HG03135 (cell line): ENCODE results near the gene ODC1.
"Not testable (repeated sequence)": the region's sequence is repeated elsewhere in the genome, so short reads cannot be mapped to it uniquely, and the experiment has no call there.

Source experiments
- ATAC-seq: cut with Tn5 transposase; IDR thresholded peaks from one replicate; pipeline ENCODE4 v1.9.1; 2021; ENCODE audit warnings: mild to moderate bottlenecking, moderate library complexity; ENCODE audit not compliant: unreplicated experiment

ODC1 gene

GRCh38 chr2:10447895-10448575, at the start of gene ODC1:
Gene ODC1, minus strand, starts transcription at chr2:10448327. Its CDS starts 3,295 bp downstream, at chr2:10445032.
- peak; percentile 69 for ATAC-seq

DNA sequence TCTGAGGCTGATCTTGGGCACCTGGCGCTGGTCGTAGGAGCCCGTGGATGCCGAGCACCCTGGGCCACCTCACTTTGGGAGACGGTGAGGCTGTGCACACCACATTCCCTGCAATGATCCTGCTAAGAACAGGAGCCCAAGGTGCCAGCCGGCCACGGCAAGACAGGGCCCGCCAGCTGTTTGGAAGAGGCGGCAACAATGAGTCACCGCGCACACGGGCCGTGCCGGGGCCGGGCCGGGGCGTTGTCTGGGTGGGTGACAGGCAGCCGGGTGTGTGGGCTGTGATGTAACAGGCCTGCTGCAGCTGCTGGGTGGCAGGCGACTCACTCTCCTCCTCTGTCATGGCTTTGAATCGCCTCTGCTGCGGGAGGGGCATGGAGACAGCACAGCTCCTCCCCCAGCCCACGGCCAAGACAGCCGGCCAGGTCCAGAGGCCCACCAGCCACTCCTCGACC, 49.7 kb upstream of the ODC1 start:
- no peak for ATAC-seq

GRCh38 chr2:10495988-10496313, 47.8 kb upstream of the ODC1 start:
- ATAC-seq = no peak

DNA sequence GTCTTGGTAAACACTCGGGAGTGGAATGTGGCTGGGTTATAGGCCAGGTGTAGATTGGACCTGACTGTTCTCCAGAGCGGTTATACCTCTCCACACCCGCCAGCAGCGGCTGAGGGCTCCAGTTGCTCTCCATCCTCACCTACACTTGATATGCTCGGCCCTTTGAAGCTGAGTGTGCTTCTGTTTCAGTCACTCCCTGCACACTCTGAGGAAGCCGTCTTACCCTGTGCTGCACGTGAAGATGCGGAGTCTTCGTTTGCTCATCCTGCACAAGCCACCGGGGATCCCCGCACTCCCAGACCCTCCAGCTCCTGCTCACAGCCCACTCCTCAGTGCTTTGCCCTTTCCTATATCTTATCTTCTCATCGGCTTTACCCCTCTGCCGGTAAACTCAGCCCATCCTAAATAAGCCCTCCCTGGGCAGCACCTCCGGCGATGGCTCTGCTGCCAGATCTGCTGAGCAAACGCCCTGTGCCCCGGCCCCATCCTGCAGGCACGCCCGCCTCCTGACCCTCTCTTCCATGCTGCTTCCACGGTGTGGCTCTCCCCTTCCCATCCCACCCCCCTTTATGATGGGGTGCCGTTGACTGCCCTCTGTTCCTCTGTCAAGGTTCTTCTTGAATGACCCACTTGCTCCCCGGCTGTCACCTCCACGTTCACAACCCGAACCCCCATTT, 47.3 kb upstream of the ODC1 start:
- no peak for ATAC-seq

DNA sequence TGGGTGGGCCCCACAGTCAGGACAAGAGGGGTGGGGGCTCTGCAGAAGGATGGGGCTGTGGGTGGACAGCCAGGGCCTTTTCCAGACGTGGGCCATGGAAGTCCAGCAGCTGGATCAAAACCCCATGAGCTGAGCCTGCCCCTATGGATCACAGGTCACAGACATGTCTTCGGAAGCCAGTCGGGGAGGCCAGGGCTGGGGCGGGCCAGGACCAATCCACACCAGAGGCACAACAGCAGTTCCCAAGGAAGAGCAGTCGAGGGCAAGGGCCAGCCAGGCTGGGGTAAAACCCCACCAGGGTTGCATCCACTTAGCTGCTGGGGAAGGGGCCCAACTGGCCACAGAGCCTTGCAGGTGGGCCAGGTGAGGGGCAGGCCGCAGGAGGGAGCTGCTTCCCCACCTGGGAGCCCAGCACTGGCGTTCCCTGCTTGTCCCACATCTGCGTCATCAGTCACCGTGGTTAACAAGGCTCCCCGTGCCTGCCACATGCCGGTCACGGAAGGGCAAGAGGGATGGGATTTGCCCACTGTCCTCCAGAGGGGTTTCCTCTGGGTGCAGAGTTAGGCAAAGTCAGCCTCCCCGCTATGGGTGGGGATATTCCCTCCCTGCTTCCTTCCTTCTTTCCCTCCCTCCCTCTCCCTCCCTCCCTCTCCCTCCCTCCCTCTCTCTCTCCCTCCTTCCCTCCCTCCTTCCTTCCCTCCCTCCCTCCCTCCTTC, 46.4 kb upstream of the ODC1 start:
- no peak for ATAC-seq

GRCh38 chr2:10493634-10494281, 45.6 kb upstream of the ODC1 start:
- peak; percentile 70 for ATAC-seq

DNA sequence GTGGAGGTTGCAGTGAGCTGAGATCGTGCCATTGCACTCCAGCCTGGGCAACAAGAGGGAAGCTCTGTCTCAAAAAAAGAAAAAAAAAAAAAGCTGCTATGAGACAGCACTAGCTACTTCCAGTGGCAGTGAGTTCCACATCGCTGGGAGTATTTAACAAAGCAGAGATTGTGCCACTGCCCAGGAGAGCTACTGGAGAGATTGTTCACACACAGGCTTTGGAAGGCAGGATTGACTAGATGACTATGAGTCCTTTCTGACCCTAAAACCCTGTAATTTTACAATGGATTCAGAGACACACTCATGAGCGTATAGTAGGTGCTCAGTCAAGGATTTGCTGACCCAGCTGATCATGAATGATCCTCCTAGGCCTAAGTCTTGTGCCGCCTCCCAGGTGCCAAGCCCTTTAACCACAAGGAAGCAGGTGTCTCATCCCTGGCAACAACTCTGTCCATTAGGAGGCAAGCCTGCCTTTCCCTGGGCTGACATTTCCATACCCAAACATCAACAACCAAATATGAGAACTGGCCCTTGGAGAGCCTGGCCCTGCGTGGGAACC, 45.0 kb upstream of the ODC1 start:
- no peak for ATAC-seq

GRCh38 chr2:10490806-10491291, 42.7 kb upstream of the ODC1 start:
- ATAC-seq = no peak

DNA sequence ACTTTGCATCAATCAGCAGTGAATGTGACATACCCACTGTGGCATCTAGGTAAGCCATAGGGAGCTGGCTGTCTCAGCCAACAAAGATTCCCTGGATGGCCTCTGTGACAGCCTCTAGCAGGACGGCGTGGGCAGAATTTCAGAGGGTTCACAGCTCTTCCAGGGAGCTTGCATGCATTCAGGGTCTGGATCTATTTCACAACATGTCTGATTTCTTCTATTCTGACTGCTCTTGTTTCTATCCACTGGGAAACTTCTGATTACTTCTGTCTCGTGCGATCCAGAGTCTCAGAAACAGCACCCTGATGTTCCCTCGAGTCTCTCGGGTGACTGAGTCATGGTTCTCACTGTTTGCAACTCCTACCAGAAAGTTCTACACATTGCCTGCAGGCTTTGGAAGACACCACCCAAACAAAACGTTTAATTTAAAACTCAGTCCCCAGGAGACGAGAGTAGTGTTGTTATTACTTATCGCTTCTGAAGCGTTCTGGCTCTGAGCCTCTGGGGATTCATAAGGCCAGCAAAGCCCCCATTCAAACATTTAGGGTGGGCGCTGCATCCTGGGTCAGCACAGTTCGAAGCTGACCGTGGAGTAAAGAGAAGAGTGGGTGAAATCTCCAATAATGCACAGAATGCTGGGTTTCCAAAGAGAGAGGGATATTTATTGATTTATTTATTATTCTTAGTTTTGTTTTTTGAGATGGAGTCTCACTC, 41.9 kb upstream of the ODC1 start:
- ATAC-seq = no peak

GRCh38 chr2:10488142-10488541, 40.0 kb upstream of the ODC1 start:
- not testable (repeated sequence) for ATAC-seq

GRCh38 chr2:10487741-10488104, 39.6 kb upstream of the ODC1 start:
- ATAC-seq = not testable (repeated sequence)

GRCh38 chr2:10487081-10487740, 39.1 kb upstream of the ODC1 start:
- no peak for ATAC-seq

DNA sequence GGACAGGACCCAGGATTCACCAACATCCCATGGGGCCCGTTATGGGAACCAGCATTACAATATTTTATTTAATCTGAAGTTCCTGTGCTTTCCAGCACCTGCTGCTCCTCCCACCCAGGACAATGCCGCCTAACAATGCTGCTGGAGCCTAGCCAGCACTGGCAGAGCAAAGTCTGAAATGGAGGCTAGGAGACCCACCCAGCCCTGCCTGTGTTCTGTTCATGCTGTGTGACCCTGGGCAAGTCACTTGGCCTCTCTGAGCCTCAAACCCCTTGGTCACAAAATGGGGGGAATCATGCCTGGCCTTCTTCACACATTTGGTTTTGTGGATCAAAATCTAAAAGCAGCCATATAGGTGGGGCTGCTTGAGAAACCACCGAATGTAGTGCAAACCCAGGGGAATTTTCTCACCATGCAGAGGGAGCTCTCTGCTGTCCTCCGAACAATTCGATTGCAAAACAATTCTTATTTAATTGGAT, 38.5 kb upstream of the ODC1 start:
- ATAC-seq = no peak

GRCh38 chr2:10486091-10486490, 38.0 kb upstream of the ODC1 start:
- no peak for ATAC-seq

GRCh38 chr2:10482913-10483312, 34.8 kb upstream of the ODC1 start:
- ATAC-seq = no peak

- ATAC-seq = no peak
Measured at GRCh38 chr2:10482460-10482859, 34.3 kb upstream of the ODC1 start.

DNA sequence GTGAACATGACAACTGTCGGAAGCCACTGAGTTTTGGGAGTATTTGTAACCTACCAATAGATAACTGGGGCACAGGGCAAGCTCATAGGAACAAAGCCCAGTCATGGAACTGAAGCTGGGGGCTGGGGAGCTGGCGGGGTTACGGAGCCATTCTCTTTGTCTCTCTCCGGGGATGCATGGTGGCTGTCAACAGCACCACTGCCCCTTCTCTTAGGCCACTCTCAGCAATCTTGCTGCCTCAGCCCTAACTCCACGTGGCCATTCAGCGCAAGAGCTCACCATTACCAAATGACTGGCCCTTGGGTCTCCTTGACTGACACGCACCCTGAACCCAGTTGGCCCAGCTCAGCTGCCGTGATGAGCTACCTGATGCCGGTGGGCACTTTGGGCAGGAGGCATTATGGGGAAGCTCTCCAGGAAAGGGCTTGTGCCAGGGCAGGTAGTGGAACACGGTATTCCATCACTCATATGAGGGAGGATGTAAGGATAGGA, 33.6 kb upstream of the ODC1 start:
- no peak for ATAC-seq

GRCh38 chr2:10481055-10481665, 33.0 kb upstream of the ODC1 start:
- ATAC-seq = no peak

DNA sequence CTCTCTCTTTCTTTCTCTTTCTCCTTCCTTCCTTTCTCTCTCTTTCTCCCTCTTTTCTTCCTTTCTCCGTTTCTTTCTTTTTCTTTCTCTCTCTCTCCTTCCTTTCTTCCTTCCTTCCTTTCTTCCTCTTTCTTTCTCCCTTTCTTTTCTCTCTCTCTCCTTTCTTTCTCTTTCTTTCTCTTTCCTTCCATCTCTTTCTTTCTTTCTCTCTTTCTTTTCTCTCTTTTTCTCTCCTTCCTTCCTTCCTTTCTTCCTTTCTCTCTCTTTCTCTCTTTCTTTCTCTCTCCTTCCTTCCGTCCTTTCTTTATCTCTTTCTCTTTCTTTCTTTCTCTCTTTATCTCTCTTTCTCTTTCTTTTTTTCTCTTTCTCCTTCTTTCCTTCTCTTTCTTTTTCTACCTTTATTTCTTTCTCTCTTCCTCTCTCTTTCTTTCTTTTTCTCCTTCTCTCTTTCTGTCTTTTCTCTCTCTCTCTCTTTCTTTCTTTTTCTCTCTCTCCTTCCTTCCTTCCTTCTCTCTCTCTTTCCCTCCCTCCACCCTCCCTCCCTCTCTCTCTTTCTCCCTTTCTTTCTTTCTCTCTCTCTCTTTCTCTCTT, 32.3 kb upstream of the ODC1 start:
- ATAC-seq = no peak
